Middle frontal gyrus (tissue), 1 donor: ENCODE results near the gene UEVLD.
A peak's percentile ranks its signal among the peaks of the same experiment; 100 is the strongest.

Source experiments
- DNase-seq: peaks from one replicate; pipeline ENCODE4 v3.0.0-alpha.2; 2015; ENCODE audit warnings: low spot score; ENCODE audit errors: extremely low spot score

Gene UEVLD

GRCh38 chr11:18590571-18590970 lies 2.0 kb upstream of the UEVLD start:
- DNase-seq: no peak

- no peak for DNase-seq
These were observed 6.7 kb downstream of the UEVLD start for GRCh38 chr11:18581825-18582224.

GRCh38 chr11:18580113-18580766 lies 8.3 kb downstream of the UEVLD start:
- no peak for DNase-seq

- DNase-seq: no peak
These were observed 9.4 kb downstream of the UEVLD start for GRCh38 chr11:18578975-18579598.

GRCh38 chr11:18575361-18575760 lies 13.2 kb downstream of the UEVLD start:
- DNase-seq: no peak

- no peak for DNase-seq
These were observed 21.5 kb downstream of the UEVLD start for GRCh38 chr11:18567081-18567480.

- DNase-seq: no peak
These were observed 22.1 kb downstream of the UEVLD start for GRCh38 chr11:18566406-18566805.

GRCh38 chr11:18564149-18564548 lies 24.4 kb downstream of the UEVLD start:
- no peak for DNase-seq

- no peak for DNase-seq
These were observed 25.3 kb downstream of the UEVLD start for GRCh38 chr11:18563090-18563730.

- no peak for DNase-seq
These were observed 40.5 kb downstream of the UEVLD start for GRCh38 chr11:18548001-18548400.

- DNase-seq: no peak
These were observed 48.1 kb downstream of the UEVLD start for GRCh38 chr11:18540207-18541009.

- no peak for DNase-seq
These were observed 52.3 kb downstream of the UEVLD start for GRCh38 chr11:18536209-18536608.

GRCh38 chr11:18534245-18534644 lies 54.3 kb downstream of the UEVLD start:
- no peak for DNase-seq

GRCh38 chr11:18533365-18533764 lies 55.2 kb downstream of the UEVLD start:
- no peak for DNase-seq

- DNase-seq: no peak
These were observed 61.0 kb downstream of the UEVLD start for GRCh38 chr11:18527512-18527911.

GRCh38 chr11:18526521-18527296 lies 61.8 kb downstream of the UEVLD start, which contains the start of gene TSG101:
TSG101 (minus strand) TSS chr11:18526942; CDS start chr11:18526816, 126 bp downstream.
- peak; percentile 83 for DNase-seq

GRCh38 chr11:18526130-18526520 lies 62.4 kb downstream of the UEVLD start:
- DNase-seq: no peak

GRCh38 chr11:18524248-18524647 lies 64.3 kb downstream of the UEVLD start:
- no peak for DNase-seq

- DNase-seq: no peak
These were observed 65.5 kb downstream of the UEVLD start for GRCh38 chr11:18523084-18523483.

- DNase-seq: no peak
These were observed 66.1 kb downstream of the UEVLD start for GRCh38 chr11:18522388-18522787.

- no peak for DNase-seq
These were observed 67.4 kb downstream of the UEVLD start for GRCh38 chr11:18521122-18521521.
